Hematopoietic multipotent progenitor cell (in vitro differentiated cells): ENCODE results near the gene ARHGEF10L. TPM values are rescaled to one million over a fixed set of nuclear protein-coding genes. Genes with fewer than 3 reads are reported as not detected.

Experiments
- DNase-seq, 3 donors: peaks; one replicate each; pipeline ENCODE4 v3.0.0-alpha.2; 2011 to 2015; ENCODE audit warnings: low read depth in 2 of 3, low spot score in 2 of 3
- total RNA-seq: library from RNA; depleted of rRNA; stranded (reverse); fragments of >200 nt; gene quantifications from one replicate; pipeline ENCODE4 v1.2.3, GENCODE V29; 2012

Gene ARHGEF10L
- total RNA-seq, 1 donor: 0.27 TPM

DNA sequence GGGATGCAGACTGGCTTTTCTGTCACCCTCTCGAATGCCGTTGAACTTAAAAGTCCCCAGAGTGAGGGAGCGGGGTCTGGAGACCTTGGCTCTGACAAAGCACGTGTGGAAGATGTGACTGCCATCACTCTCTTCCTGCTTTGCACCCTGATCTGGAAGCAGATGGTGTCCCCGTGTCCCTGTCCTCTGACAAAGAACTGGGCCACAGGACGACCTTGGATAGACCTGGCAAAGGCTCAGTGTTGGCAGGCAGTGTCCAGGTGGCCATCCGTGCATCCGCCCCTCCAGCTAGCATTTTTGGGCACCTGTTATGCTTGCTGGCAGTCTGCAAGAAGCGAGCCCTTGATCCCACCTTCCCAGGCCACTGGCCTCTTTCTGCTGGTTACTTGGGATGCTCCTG is 27.4 kb downstream of the ARHGEF10L start:
- no peak for DNase-seq

DNA sequence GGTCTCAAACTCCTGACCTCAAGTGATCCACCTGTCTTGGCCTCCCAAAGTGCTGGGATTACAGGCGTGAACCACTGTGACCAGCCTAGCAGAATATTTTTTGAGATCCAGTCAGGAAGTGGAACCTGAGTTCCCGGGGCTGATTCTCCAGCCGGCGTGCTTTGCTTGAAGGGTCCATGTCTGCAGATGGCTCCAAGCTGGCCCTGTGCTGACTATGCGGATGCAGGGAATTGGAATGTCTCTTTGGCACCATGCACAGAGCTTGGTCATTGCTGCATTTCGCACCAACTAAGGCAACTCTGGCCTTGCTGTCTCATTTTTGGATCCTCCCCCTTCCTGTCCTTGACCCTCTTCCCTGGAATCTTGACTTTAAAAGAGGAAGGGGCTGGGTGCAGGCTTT is 28.1 kb downstream of the ARHGEF10L start:
- no peak for DNase-seq

DNA sequence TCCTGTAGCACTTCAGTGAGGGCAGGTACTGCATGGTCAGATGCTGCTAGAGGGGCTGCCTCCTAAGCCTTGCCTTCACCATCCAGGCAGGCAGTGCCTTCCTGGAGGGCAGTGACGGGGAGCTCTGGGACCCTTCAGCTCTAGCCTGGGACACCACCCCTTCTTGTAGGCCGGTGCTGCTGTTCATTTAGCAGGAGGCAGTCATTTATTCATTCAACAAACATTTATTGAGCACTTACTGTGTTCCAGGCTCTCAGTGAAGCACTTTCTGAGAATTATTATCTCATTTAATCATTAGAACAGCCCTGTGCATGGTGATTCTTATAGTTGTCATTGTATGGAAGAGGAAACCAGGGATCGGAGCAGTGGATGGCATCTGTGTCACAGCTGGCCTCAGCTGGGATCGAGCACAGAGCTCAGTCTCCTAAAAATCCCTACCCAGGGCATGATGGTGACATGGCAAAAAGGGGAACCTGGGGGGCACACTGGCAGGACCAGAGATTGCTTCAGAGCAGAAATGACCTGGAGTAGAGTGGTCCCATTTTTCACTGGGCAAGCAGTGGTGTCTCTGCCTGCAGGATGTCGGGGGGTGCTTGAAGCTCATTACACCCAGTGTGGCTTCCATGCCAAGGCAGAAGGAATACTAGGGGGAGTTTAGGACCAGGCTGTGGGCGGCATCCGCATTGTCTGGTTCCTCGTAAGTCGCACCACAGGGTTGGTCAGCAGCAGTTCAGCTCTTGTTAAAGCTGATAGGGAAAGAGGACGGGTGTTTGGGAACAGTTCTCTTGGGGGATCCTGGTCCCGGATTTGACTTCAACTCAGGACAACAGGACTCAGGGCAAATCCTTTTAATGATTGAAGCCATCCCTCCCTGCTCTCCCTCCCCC is 28.8 kb downstream of the ARHGEF10L start:
- DNase-seq: no peak

DNA sequence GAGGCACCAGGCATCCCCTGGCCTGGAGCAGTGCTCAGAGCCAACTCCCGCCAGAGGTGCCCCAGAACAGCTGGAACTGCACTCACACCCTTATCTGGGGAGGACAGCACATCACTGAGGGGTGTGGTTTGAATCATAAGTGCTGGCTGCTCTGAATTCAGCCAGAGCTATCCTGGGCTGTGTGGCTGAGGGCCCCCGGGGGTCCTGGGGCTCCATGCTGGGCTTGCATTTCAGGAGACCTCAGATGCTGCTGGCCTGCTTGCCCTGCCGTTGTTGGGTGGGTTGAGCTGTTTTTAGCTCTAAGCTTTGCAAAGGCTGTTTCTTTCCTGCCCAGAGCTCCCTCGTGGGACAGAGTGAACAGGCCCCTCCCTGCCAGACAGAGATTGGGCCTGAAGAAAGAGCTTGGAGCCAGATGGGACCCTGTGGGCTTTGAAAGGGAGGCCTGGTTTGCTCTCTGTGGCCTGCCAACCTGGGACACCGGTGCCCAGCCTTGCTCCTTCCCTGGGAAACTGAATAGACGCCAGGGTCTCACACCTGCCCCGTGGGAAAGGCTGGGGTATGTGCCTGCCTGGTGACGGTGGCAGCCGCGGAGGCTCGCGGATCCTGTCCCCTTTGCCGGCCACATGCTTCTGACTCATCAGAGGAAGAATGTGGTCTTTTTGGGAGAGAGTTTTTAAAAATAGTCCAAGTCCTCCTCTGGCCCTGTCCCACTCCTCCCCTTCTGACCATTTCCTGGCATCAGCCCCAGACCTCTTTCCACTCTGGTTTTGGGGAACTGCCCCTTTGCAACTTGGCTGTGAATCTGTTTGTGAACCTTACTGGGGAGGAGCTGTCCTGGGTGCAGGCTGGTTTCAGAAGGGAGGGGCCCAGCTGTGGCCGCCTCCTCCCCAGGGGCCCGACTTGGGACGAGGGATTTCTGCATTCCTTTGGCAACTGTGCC is 30.0 kb downstream of the ARHGEF10L start:
- DNase-seq: peak in 2 of 3 donors; percentile 17 to 55

DNA sequence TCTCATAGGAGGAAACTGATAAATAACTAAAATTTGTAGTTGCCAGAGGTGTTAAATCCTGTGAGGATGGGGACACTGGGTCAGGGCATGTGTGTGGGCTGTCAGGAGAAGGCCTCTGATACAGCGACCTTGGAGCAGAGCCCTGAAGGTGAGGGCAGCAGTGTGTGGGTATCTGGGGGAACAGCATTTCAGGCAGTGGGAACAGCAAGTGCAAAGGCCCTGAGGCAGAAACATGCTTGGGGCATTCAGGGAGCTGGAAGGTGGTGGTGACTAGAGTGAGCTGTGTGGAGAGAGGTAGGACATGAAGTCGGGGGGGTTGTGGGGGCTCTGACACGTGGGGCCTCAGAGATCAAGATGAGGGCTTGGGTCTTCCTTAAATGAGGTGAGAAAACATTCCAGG is 30.7 kb downstream of the ARHGEF10L start:
- no peak for DNase-seq

DNA sequence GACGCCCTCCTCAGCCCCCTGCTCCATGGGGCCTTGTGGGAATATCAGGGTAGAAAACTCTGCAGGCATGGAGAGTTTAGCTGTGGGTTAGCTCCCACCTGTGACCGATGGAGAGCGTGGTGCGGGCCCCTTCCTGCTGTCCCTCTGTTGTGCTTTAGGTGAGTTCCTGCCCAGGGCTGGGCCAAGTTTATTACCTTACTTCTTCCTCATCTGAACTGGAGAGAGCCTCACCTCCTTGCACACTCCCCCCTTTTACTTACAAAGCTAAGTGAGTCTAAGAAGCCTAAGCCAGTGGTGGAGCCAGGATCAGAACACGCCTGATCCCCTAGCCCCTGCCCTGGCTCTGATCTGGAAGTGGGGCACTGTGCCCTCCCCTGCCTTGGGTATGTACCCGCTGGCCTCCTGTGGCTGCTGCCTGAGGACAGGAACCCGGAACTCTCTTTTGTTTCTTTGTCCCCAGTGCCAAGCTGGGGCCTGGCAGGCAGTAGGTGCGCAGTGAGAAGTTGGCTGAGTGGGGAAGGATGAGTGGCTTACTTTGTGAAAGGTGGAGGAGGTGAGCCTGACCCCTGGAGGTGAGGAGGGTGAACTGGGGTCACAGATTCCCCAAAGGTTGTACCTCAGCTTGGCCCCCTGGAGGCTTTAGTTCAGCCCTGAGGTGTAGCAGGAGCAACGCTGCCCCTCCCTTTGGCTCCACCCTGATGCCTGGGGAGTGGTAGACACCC is 32.9 kb downstream of the ARHGEF10L start:
- peak in 1 of 3 donors; percentile 18 for DNase-seq

DNA sequence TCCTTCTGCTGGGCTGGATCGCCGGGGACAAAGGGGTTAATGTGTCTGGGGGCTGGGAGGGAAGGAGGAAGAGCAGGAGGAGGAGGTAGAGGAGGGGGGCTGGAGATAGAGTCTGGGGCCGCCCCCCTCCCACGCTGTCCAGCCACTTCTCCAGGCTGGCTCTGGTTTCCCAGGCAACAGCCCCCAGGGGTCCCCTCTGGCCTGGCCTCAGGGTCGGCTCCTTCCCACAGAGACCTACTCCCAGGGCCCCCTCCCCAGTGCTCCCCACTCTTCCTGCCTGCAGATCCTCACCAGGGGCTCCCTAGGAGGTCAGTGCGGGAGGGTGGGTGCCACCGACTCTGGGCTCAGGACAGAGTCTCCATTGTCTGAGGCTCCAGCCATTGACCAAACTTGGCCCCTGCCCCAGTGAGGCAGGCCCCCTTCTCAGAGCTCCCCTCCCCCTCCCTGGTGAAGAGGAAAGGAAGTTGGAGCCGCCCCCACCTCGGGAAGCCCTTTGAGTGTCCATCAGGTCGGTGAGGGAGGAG is 34.1 kb downstream of the ARHGEF10L start:
- DNase-seq: no peak

DNA sequence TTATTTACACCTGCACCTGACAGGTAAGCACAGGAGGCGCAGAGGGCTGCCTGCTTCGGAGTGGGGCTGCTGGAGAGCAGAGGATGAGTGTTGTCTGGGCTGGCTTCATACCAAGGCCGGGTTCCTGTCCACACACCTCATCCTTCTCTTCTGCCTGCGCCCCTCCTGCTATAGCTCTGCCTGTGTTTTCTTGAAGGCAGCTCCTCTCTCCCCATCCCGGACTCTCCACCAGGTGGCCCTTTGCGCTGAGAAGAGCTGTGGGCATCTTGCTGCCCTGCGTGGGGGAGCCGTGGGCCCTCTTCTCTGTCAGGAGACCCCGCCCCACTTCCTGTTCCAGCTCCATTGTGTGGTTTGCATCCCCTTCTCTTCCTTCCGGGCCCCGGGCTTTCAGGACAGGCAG is 35.0 kb downstream of the ARHGEF10L start:
- peak in 1 of 3 donors; percentile 17 for DNase-seq

DNA sequence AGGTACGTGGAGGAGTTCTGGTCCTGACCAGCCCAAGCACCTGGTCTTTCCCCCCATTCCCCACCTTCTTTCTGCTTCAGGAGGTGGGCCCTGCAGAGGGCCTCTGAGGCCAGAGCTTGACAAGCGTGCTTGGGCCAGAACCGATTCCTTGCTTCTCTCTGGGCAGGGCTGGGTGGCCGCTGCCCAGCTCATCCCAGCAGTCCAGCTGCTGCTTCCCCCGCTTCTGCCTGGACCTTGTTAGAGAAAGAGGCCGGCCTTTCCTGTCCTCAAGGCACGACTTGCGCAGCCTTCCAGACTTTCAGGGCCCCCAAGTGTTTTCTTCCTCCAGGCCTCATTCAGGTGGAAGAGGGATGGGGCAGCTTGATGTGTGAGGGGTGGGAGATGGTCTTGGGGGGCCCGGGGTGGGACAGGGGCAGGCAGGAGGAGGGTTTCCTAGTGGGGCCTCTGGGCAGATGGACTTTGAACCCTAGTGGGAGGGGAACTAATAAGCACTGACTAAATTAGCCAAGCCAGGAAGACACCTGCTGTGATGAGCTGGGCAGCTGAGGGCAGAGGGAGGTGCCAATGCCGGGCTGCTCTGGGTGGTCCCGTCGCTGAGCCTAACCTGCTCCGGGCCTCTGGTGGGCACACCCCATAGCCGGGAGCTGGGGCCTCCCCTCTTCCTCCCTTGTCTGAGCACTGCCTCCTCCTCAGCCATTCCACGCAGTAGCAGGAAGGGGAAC is 36.5 kb downstream of the ARHGEF10L start:
- DNase-seq: no peak

DNA sequence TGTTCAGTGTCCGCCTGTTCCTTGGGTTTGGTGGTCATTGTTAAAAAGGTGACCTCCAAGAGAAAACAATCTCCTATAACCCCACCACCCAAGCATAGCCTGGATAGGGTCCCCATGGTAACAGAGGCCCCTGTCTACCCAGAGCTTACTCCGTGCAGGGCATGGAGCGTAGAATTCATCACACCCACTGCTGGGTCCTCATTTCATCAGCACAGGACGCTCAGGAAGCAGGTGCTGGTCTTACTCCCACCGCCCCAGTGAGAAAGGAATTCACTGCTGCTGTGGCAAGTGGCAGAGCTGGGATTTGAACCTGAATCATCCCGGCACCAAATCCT is 37.0 kb downstream of the ARHGEF10L start:
- DNase-seq: no peak

DNA sequence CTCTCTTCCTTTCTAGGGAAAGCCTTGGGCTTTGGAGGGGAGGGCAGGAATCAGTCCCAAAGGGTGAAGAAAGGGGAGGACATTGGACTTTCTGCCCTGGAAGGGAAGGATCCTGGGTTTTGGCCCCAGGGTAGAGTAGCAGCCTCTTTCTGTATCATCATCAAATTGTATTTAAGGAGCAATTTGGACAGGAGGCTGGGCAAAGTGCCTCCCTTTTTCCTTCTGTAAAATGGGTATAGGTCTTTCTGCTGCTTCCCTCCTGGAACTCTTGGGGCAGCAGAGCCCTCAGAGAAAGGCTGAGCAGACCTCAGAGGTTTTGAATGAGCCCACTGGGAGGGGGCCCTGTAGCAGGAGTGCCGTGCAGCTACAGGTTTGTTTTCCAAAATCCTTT is 38.4 kb downstream of the ARHGEF10L start:
- no peak for DNase-seq

DNA sequence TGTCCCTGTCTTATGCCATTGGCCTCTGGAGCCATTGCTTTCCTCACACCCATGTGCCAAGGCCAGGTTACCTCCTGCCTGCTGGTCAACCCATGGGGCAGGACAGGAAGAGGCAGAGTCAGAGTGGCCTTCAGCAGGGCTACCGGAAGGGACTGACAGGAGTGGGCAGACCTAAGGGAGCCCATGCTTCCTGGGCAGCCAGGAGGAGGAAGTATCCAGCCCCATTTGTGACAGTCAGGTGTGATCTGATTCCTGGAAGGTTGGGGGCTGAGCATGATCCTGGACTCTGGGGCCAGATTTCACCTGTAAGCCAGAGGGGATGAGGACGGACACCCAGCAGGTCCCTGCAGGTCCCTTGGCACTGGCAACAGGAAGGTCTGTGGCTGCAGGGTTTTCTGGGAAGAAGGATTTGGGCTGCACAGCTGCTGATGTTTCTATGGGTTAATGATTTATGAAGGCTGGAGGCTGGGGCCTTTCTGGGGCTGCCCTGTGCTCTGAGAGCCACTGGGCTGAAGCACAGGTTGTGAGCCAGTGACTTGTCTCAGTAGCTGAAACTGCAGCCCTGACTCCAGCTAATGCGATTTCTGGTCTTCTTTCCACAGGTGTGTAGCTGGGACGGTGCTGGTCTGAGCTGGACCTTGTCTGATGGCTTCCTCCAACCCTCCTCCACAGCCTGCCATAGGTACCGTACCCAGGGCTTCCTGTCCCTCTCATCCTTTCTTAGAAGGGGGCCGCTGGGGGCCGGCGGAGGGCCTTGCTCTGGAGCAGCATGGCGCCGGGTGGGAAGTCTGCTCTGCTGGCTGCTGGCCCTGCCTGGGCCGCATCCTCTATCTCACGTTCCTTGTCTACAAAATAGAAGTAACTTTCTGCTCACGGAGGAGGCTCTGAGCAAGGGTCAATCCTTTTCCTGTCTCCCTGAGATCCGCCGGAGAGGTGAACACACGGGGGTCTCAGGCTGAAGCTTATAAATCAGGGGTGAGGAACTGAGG is 40.7 kb downstream of the ARHGEF10L start:
- DNase-seq: no peak

DNA sequence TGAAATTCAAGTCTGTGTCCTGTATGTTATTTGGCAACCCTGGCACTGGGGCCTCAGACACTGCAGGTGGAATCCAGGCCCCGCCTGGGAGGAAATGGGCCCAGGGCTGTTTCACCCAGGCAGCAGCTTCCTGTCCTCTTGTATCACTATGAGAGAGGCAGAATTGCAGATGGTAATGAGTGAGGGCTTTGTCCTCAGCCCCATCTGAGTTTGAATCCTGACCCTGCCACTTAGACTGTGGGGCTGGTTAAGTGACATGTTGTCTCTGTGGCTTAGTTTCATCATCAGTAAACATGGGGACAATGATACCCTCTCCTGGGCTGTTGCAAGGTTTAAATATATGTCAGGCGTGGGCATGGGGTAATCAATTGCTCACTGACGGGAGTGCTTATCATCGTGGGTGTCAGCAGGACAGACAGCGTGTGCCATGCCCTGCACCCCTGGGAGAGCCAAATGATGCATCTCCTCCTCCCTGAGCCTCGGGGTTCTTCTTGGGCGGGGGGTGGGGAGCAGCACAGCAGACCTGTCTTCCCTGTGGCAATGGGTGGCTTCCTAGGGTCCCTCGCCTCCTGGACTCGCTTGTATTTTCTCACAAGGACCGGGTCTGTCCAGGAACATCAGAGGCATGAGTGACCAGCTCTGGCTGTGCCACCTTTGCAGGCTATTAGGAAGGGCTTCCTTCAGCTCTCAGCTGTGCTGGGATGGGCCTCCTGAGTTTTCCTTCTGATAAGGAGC is 42.1 kb downstream of the ARHGEF10L start:
- DNase-seq: peak in 2 of 3 donors; percentile 40 to 76

DNA sequence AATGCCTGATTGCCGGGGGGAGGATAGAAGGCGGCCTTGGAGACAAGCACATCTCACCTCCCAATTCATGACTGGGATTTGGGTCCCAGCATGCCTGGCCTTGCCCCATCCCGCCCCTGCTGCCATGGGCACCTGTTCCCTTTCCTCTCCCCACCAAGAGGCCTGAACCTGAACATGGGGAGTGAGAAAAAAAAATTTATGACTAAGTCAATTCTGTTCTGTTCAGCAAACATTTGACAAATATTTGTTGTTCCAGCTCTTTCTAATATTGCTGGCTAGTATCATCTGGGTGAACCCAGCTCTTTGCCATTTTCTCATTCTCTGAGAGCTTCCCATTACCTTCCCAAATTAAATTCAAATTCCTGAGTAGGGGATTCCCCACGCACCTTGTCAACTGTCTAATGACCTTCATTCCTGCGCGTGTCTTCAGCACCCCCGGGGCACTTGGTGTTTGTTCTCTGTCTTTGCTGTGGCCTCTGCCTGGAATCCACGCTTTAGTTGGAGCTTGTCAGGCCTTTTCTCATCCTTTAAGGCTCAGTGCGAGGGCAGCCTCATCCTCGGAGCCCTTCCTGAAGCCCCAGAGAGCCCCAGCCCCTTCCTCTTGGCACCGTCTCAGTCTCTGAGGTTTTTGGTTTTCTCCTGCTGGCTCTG is 42.8 kb downstream of the ARHGEF10L start:
- no peak for DNase-seq

DNA sequence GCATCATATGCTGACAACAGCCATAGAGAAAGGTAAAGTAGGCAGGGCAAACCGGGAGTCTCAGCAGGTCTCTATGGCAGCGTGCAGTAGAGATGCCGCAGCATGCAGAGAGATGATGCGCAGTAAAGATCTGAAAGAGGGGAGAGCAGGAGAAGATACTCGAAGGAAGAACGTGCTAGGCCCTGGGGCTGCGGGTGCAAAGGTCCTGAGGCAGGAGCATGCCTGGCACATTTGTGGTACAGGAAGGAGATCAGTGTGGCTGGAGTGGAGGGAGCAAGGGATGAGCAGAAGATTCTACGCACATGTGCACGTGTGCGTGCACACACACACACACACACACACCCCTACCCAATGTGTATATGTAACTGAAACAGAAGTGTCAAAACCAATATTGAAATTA is 45.0 kb downstream of the ARHGEF10L start:
- no peak for DNase-seq

DNA sequence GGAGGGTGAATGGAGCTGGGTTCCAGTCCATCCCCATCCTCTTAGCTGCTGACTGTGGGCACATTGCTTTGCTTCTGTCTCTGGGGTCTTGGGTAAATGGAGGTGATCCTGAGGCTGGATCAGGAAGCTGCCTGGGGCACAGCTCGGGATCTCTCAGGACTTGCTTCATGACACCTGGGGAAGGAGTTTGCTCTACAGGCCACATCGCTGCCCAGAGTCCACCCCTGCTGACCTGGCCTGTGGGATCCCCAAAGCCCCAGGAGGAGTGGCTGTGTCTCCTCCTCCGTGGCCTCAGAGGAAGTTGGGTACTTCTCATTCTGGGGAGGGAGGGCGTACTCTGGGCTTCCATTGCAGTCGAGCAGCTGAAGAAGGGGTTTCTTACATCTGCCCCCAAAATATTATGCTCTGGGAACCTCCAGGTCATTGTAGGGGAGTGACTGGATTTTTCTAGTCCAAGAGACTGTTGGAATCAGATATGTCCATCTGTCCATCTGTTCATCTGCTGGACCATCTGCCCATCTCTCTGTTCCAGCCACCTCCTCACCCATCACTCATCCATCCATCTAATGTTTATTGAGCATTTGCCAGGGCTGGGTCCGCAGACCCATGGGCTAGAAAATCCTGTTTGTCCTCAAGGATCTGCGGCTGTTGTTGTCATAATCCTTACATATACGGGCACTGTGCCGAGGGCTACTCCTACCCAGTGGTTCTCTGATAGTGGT is 45.9 kb downstream of the ARHGEF10L start:
- DNase-seq: no peak
